8988T (cell line): Measurements from ENCODE around the gene SLAIN2.

Experiments used
- DNase-seq: peaks from one replicate; pipeline ENCODE4 v3.0.0; 2011

The SLAIN2 gene

GRCh38 chr4:48334900-48335384 is 6.4 kb upstream of the SLAIN2 start:
- no peak for DNase-seq

DNA sequence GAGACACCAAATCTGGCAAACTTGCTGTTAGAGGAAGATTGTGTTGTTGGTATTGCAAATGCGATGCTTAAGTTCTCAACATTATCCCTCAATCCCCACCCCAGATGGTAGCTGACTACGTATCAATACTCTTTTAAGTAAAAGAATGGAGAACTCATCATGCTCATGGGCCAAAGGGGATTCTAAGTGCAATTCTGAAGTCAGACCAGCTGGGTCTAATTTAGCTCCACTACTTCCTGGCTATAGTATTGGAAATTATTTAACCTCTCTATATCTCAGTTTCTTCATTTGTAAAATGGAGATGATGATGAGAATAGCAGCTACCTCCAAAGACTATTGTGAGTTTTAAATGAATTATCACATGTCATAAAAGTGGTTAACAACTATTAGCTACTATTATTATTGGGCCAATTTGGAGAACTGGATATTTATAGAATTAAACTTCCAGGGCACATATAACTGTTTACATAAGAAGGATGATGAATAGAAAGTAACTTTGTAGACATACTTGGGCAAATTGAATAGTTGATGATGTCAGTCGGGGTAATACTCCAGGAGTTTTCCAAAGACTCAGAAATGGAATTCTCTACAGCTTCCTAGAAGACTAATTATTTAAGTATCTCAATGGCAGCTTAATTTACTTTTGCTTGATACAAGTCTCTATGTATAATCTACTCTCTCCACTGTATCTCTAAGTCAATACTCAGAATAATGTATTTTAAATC is 5.0 kb upstream of the SLAIN2 start:
- DNase-seq, result no peak

- no peak for DNase-seq
Observed at GRCh38 chr4:48337731-48338130, 3.6 kb upstream of the SLAIN2 start.

DNA sequence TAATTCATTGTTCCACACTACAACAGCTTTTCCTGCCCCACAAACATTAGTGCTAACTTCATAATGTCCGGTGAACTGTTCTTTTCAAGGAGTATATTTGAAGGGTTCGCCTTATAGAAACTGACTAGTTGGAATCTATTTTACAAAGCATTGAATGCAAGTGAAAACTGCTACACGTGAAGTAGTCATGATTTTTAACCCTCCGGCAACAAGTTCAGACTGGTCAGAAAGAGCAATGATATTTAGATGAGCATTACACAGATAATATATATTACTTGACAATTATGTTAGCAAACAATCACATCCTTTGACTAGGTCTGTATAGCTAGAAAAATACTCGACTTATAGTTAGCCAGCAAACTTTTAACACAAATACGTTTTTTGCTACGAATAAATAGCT is 1.7 kb upstream of the SLAIN2 start:
- no peak for DNase-seq

DNA sequence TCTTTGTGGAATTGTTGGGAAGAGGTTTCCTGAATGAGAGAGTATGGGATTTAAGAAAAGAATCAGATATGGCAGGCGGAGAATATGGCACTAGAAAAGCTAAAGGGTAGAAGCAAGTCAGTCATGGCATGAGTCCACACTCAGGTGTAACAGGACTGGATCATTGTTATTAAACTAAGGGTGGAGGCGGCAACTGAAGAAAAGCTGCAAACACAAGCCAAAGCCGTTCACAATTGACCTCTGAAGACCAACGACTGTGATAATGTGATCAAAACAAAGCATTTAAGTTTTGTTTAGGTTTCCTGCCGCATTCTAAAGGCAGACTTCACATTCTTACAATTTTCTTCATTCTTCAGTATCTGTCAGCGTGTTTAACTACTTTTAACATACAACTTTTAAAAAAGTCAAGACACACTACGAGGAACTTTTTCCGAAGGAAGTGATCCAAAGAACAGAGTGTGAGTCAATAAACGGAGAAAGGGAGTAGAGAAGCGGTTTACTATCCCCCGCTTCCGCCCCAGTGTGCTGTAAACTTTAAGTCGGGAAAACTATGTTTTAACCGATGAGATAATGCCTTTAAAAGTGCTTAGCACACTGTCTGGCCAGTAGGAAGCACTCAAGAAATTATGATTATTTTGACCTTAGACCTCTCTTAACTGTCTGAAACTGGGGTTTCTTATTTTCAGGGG is 909 bp upstream of the SLAIN2 start:
- no peak for DNase-seq

- peak; percentile 13 for DNase-seq
Observed at GRCh38 chr4:48341776-48342605, 662 bp downstream of the SLAIN2 start.

GRCh38 chr4:48342606-48342880 is 1.2 kb downstream of the SLAIN2 start:
- no peak for DNase-seq

DNA sequence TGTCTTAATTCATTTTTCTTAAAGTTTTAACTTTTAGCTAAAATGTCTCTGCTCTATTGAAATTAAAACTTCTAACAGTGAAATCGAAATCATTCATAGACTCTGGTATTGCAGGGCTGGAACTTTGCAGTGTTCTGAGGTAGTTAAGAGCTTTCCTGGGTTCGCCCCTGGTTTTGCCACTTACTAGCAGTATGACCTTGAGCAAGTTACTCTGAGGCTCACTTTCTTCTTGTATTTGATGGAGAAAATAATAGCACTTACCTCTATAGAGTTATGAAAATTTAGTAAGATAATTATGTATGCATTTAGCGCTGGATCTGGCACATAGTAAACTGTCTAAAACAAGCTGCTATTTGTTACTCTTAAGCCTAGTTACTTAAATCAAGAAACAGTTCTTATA is 1.7 kb downstream of the SLAIN2 start:
- DNase-seq, result no peak

DNA sequence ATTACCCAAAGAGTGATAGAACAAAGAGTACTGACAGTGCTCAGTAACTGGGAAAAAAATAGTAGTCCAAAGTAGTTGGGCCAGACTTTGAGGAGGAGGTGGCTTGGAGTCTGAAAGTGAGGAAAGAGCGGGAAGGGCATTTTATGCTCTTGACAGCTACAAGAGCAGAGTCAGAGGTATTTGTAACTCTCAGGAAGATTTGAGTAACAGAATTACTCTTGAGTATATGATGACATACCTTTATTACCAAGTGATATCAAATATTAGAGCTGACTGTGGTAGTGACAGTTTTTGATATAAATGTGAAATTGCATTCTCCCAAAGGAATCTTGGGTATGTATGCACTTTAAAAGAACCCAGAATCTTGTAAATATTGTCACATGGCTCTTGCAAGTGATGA is 2.2 kb downstream of the SLAIN2 start:
- DNase-seq, result no peak

DNA sequence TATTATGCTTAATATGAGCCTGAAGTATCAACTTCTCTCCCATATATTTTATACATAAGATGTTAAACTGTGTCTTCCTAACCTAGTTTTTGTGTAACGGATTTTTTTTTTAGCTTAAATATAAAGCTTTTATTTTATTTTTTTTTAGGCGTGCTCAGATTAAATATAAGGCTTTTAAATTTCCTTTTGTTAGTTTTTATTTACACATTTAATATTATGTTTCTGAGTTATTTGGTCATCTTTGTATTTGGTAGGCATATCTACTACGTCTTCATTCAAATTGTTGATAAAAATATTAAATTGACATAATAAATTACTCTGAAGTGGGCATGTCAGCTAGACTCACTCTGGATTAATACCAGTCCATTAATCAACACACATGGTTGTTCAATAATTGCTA is 4.2 kb downstream of the SLAIN2 start:
- DNase-seq, result no peak

DNA sequence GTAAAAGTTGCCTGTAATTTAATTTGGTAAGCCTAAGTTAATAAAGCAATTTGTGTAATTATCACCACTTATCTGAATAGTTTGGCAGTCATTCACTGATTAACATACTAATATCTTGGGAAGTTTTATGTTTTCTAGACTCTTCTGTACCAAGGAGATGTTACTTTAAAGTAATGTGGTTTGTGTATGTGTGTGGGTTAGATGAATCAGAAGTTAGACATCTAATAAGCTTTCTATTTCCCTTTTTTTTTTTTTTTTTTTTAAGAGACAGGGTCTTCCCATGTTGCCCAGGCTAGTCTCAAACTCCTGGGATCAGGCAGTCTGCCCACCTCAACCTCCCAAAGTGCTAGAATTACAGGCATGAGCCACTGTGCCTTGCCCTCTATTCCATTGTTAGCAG is 5.3 kb downstream of the SLAIN2 start:
- no peak for DNase-seq

DNA sequence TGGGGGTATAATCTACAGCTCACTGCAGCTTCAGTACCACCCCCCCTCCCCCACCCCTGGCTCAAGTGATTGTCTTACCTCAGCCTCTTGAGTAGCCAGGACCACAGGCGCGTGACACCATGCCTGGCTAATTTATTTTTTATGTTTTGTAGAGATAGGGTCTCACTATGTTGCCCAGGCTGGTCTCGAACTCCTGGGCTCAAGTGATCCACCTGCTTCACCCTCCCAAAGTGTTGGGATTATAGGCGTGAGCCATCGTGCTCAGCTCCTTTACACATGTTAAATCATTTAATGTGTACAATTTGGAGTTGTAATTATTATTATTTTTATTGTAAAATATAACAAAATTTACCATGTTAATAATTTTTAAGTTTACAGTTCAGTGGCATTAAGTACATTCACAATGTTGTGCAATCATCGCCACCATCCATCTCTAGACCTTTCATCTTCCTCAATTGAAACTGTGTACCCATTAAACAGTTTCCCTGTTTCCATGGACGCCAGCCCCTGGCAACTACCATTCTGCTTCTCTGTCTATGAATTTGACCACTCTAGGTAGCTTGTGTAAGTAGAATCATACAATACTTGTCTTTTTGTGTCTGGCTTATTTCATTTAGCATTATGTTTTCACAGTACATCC is 6.1 kb downstream of the SLAIN2 start:
- DNase-seq, result no peak

GRCh38 chr4:48350871-48351270 is 9.5 kb downstream of the SLAIN2 start:
- DNase-seq, result no peak

DNA sequence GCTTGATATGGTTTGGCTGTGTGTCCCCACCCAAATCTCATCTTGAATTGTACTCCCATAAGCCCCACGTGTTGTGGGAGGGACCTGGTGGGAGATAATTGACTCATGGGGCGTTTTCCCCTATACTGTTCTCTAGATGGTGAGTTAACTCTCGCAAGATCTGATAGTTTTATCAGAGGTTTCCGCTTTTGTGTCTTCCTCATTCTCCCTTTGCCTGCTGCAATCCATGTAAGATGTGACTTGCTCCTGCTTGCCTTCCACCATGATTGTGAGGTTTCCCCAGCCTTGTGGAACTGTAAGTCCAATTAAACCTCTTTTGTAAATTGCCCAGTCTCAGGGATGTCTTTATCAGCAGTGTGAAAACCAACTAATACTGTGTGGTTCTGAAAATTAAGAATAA is 11.5 kb downstream of the SLAIN2 start:
- no peak for DNase-seq

GRCh38 chr4:48356355-48356754 is 15.0 kb downstream of the SLAIN2 start:
- no peak for DNase-seq

DNA sequence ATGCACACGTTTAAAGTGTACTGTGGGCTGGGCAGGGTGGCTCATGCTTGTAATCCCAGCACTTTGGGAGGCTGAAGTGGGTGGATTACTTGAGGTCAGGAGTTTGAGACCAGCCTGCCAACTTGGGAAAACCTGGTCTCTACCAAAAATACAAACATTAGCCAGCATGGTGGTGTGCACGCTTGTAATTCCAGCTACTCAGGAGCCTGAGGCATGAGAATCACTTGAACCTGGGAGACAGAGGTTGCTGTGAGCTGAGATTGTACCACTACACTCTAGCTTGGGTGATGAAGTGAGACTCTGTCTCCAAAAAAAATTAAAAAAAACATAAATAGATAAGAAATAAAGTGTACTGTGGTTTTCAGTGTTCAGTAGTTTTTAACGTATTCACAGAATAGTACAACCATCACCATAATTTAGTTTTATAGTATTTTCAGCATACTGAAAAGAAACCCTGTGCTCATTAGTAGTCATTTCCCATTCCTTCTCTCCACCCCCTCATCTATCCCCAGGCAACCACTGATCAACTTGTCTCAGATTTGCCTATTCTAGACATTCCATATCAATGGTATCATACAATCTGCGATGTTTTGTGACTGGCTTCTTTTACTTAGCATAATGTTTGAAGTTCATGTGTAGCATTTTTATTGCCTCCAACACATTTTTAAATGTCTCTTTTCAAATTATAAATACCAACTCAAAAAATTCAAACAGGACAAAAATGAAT is 19.1 kb downstream of the SLAIN2 start:
- DNase-seq, result no peak

- no peak for DNase-seq
Observed at GRCh38 chr4:48361012-48361400, 19.7 kb downstream of the SLAIN2 start.

DNA sequence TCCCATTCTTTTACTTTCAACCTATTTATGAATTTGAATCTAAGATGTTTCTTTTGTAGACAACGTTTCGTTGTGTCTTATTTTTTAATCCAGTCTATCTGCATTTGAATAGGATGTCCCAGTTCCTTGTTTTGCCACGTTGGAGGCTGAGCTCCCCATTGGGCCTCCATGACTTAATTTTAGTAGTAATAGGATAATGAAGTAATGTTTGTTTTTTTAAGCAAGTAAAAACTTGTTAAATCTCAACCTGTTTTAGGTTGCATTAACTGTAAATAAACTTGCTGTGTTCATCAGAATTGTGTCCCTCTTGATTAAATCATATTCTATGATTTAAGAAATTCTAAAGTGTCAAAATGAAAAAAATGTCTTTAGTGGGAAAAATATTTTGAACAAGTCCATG is 25.3 kb downstream of the SLAIN2 start:
- no peak for DNase-seq

DNA sequence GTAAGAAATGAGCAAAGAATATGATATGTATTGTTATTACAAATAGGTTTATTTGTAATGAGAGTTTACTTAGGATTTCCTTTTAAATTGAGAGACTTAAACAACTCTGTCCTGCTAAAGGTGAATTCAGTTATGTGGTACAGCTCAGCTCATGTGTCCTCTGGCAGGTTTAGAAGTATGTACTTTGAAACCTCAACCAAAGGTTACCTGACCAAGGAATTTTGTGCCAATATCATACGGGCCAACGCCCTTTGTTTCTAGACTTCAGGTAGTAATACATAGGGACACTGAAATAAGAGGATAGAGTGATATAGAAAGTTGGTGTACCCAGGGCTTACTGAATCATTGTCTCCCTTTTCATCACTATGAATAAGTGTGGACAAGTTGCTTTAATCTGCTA is 25.7 kb downstream of the SLAIN2 start:
- DNase-seq, result no peak

DNA sequence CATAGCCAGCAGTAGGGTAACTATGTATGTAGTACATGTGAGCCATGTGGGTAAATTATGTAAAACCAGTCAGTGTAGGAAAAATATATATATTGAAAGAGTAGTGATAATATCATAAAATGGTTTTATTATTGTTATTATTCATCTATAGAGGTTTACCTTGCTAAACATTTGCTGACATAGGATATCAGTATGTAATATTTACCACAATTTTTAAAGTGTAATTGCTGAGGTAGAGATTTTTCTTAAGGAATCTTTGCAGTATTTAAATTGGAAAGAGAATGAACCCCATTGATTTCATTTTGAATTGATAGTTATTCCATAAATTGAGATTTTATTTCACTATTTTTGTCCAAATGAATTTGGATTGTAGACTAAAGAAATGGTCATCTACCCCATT is 27.1 kb downstream of the SLAIN2 start:
- DNase-seq, result no peak

DNA sequence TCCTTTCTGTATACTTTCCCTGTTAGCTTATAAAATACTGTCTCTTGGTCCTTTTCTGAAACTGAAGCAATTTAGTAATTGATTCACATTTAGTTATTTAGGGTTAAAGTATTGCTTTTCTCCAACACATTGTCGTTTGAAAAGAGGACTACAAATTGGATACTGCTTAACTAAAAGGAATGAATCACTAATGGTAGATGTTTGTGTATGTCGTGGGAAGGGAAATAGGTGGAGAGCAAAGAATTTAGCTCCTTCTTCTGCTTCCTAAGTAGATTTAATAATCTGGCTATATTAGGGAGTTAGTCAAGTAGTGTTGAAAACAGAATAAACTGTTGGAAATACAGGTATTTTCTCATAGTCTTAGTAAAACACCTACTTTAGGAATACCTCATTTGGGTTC is 27.9 kb downstream of the SLAIN2 start:
- DNase-seq, result no peak

GRCh38 chr4:48369771-48370170 is 28.4 kb downstream of the SLAIN2 start:
- DNase-seq, result no peak
